H1 (cell line): ENCODE results near the gene LTBP1. TPM values are rescaled to one million over a fixed set of nuclear protein-coding genes. Genes with fewer than 3 reads are reported as not detected.

Source experiments
- CTCF ChIA-PET: fragments of 300-600 bp; sonication (Branson Sonifier 250); formaldehyde crosslinking; loops from one replicate; lab custom pipeline; 2021; ENCODE audit not compliant: partially characterized antibody; lab: Charles Lee
- POLR2A ChIA-PET: fragments of 300-600 bp; sonication (Branson Sonifier 250); formaldehyde crosslinking; loops from one replicate; lab custom pipeline; 2021; ENCODE audit warnings: inconsistent platforms; ENCODE audit not compliant: partially characterized antibody; lab: Charles Lee
- DNase-seq, 2 experiments: peaks; one replicate each; pipeline versions ENCODE4 v3.0.0 to v3.0.0-alpha.2; 2010 to 2022; ENCODE audit warnings: low spot score in 2 of 2, low read depth in 1 of 2, mixed read lengths in 1 of 2
- FAIRE-seq: peaks from 2 replicates; lab custom pipeline; 2011; peaks lifted over from hg19 to GRCh38; lab: Jason Lieb, UNC
- H2AFZ ChIP-seq: 2 replicates; pipeline ENCODE4 v1.8.1; 2012; ENCODE audit warnings: low read length, inconsistent platforms
- H2AK5ac ChIP-seq: 2 replicates; pipeline ENCODE4 v1.6.1; 2013; ENCODE audit warnings: low read depth, low read length
- H2BK120ac ChIP-seq: replicated peaks from 2 replicates; pipeline ENCODE3; 2013; ENCODE audit warnings: low read depth, low read length, inconsistent platforms
- H2BK12ac ChIP-seq: 2 replicates; pipeline ENCODE4 v1.6.1; 2013; ENCODE audit warnings: low read depth, low read length
- H2BK15ac ChIP-seq: 2 replicates; pipeline ENCODE4 v1.6.1; 2013; ENCODE audit warnings: low read length
- H2BK20ac ChIP-seq: 2 replicates; pipeline ENCODE4 v1.6.1; 2013; ENCODE audit warnings: low read length
- H2BK5ac ChIP-seq: 2 replicates; pipeline ENCODE4 v1.6.1; 2013; ENCODE audit warnings: low read depth, low read length
- H3K14ac ChIP-seq: 2 replicates; pipeline ENCODE4 v1.6.1; 2013; ENCODE audit warnings: inconsistent platforms; ENCODE audit not compliant: insufficient read length
- H3K18ac ChIP-seq: 2 replicates; pipeline ENCODE4 v1.6.1; 2013; ENCODE audit warnings: low read length; ENCODE audit errors: extremely low read depth
- H3K23ac ChIP-seq: 2 replicates; pipeline ENCODE4 v1.6.1; 2013; ENCODE audit warnings: inconsistent platforms; ENCODE audit not compliant: insufficient read length
- H3K23me2 ChIP-seq: 2 replicates; pipeline ENCODE4 v1.6.1; 2013; ENCODE audit warnings: low read depth, low read length
- H3K27ac ChIP-seq: 2 replicates; pipeline ENCODE4 v1.6.1; 2011; ENCODE audit warnings: low read depth, low read length, inconsistent platforms
- H3K27me3 ChIP-seq, 4 experiments: replicated peaks in 1 of 4; 1 replicate in 1 of 4; 2 replicates in 3 of 4; pipeline versions ENCODE4 v1.6.1 to v1.8.1; 2011 to 2013; ENCODE audit warnings: low read length in 3 of 4, mild to moderate bottlenecking in 3 of 4, inconsistent platforms in 2 of 4, mixed read lengths in 2 of 4, moderate library complexity in 1 of 4; ENCODE audit not compliant: control insufficient read depth in 3 of 4, insufficient read depth in 3 of 4; ENCODE audit errors: extremely low read depth in 1 of 4
- H3K36me3 ChIP-seq, 4 experiments: 2 replicates each; pipeline versions ENCODE4 v1.6.1 to v1.8.1; 2011 to 2013; ENCODE audit warnings: mild to moderate bottlenecking in 4 of 4, low read length in 3 of 4, moderate library complexity in 2 of 4, control low read depth in 1 of 4, inconsistent platforms in 1 of 4; ENCODE audit not compliant: insufficient read depth in 4 of 4, control insufficient read depth in 2 of 4
- H3K4ac ChIP-seq: replicated peaks from 2 replicates; pipeline ENCODE3; 2013; ENCODE audit warnings: low read length, low read depth, mixed read lengths, inconsistent platforms; ENCODE audit not compliant: insufficient read length
- H3K4me1 ChIP-seq, 4 experiments: replicated peaks in 1 of 4; 1 replicate in 1 of 4; 2 replicates in 3 of 4; pipeline versions ENCODE4 v1.6.1 to v1.8.1; 2011 to 2013; ENCODE audit warnings: low read length in 3 of 4, inconsistent platforms in 2 of 4, mixed read lengths in 1 of 4; ENCODE audit not compliant: insufficient read depth in 4 of 4, control insufficient read depth in 3 of 4
- H3K4me2 ChIP-seq, 2 experiments: 2 replicates each; pipeline versions ENCODE4 v1.6.1 to v1.8.1; 2011 to 2013; ENCODE audit warnings: low read depth in 2 of 2, low read length in 2 of 2, control low read depth in 1 of 2, inconsistent platforms in 1 of 2, mild to moderate bottlenecking in 1 of 2; ENCODE audit not compliant: insufficient read depth in 1 of 2
- H3K4me3 ChIP-seq, 4 experiments: fragments of 200-600, 300-600 bp in 1 of 4; sonication (generic), shearing (Covaris generic), sonication (Bioruptor Twin) in 1 of 4; 2 replicates each; pipeline versions ENCODE4 v1.5.1 to v1.8.1; 2011 to 2016; ENCODE audit warnings: low read length in 4 of 4, low read depth in 3 of 4, control low read depth in 2 of 4, inconsistent platforms in 2 of 4, mild to moderate bottlenecking in 2 of 4, mixed read lengths in 1 of 4, moderate library complexity in 1 of 4; ENCODE audit not compliant: insufficient read depth in 2 of 4; ENCODE audit errors: extremely low read depth in 1 of 4
- H3K56ac ChIP-seq: replicated peaks from 2 replicates; pipeline ENCODE3; 2013; ENCODE audit warnings: low read depth, mild to moderate bottlenecking, mixed read lengths, low read length, inconsistent platforms; ENCODE audit not compliant: insufficient read length
- H3K79me1 ChIP-seq: 2 replicates; pipeline ENCODE4 v1.6.1; 2013; ENCODE audit warnings: low read depth, low read length, control low read depth
- H3K79me2 ChIP-seq, 2 experiments: 2 replicates each; pipeline versions ENCODE4 v1.6.1 to v1.8.1; 2012 to 2013; ENCODE audit warnings: low read length in 2 of 2, mild to moderate bottlenecking in 2 of 2, inconsistent platforms in 1 of 2; ENCODE audit not compliant: insufficient read depth in 2 of 2, control insufficient read depth in 1 of 2
- H3K9ac ChIP-seq, 4 experiments: replicated peaks in 1 of 4; 1 replicate in 1 of 4; 2 replicates in 3 of 4; pipeline versions ENCODE4 v1.6.1 to v1.8.1; 2011 to 2013; ENCODE audit warnings: low read depth in 3 of 4, low read length in 3 of 4, control low read depth in 2 of 4, mild to moderate bottlenecking in 2 of 4, moderate library complexity in 2 of 4, inconsistent platforms in 1 of 4; ENCODE audit errors: extremely low read depth in 1 of 4
- H3K9me3 ChIP-seq, 2 experiments: 2 replicates each; pipeline versions ENCODE4 v1.6.1 to v1.8.1; 2012 to 2013; ENCODE audit warnings: mild to moderate bottlenecking in 2 of 2, moderate library complexity in 2 of 2, control low read depth in 1 of 2, inconsistent platforms in 1 of 2, low read depth in 1 of 2, low read length in 1 of 2, mixed read lengths in 1 of 2; ENCODE audit not compliant: insufficient read depth in 2 of 2
- H4K20me1 ChIP-seq, 2 experiments: replicated peaks in 1 of 2; 2 replicates each; pipeline versions ENCODE3 to v1.8.1; 2011 to 2013; ENCODE audit warnings: inconsistent platforms in 2 of 2, low read length in 2 of 2, mild to moderate bottlenecking in 1 of 2; ENCODE audit not compliant: insufficient read depth in 2 of 2, control insufficient read depth in 1 of 2
- H4K5ac ChIP-seq: 2 replicates; pipeline ENCODE4 v1.6.1; 2013; ENCODE audit warnings: low read length, low read depth, mixed read lengths, inconsistent platforms; ENCODE audit not compliant: insufficient read length
- H4K8ac ChIP-seq: 2 replicates; pipeline ENCODE4 v1.8.0; 2013; ENCODE audit warnings: mild to moderate bottlenecking, moderate library complexity, low read length, inconsistent platforms; ENCODE audit not compliant: insufficient read depth; ENCODE audit errors: extremely low read depth
- H4K91ac ChIP-seq: replicated peaks from 2 replicates; pipeline ENCODE3; 2013; ENCODE audit warnings: low read length, mixed read lengths, inconsistent platforms; ENCODE audit not compliant: insufficient read length
- ASH2L ChIP-seq: fragments of 200-600, 300-600 bp; sonication (generic); IDR thresholded peaks from one replicate; pipeline ENCODE4 v1.7.1; 2017; ENCODE audit warnings: low read length
- CTBP2 ChIP-seq: IDR thresholded peaks from 2 replicates; pipeline ENCODE4 v1.7.0; 2011; ENCODE audit warnings: borderline replicate concordance, mild to moderate bottlenecking, moderate library complexity, mixed read lengths, low read length; ENCODE audit not compliant: insufficient read depth, insufficient read length
- FOSL1 ChIP-seq: IDR thresholded peaks from 2 replicates; pipeline ENCODE4 v1.6.1; 2011; ENCODE audit warnings: mild to moderate bottlenecking, low read depth, low read length, moderate library complexity; ENCODE audit not compliant: insufficient read depth
- GABPA ChIP-seq: IDR thresholded peaks from 2 replicates; pipeline ENCODE4 v1.6.1; 2011; ENCODE audit warnings: mild to moderate bottlenecking, low read length, moderate library complexity, borderline replicate concordance; ENCODE audit not compliant: insufficient read depth
- GTF2F1 ChIP-seq: IDR thresholded peaks from 2 replicates; pipeline ENCODE4 v1.6.1; 2012; ENCODE audit warnings: low read depth, low read length, improper control_type of control experiment, borderline replicate concordance
- HDAC2 ChIP-seq, 2 experiments: fragments of 300-600 bp in 1 of 2; sonication (generic) in 1 of 2; IDR thresholded peaks; 2 replicates each; pipeline ENCODE4 v1.6.1; 2011 to 2012; ENCODE audit warnings: low read depth in 2 of 2, low read length in 2 of 2, mild to moderate bottlenecking in 2 of 2, moderate library complexity in 2 of 2, borderline replicate concordance in 1 of 2, inconsistent platforms in 1 of 2
- HDAC6 ChIP-seq: IDR thresholded peaks from one replicate; pipeline ENCODE4 v1.7.1; 2012; ENCODE audit warnings: low read depth, mild to moderate bottlenecking, inconsistent platforms, low read length, moderate library complexity
- MAFK ChIP-seq: IDR thresholded peaks from 2 replicates; pipeline ENCODE4 v1.6.1; 2012; ENCODE audit warnings: low read depth, mild to moderate bottlenecking, improper control_type of control experiment, low read length
- NANOG ChIP-seq: IDR thresholded peaks from 2 replicates; pipeline ENCODE4 v1.6.1; 2011; ENCODE audit warnings: low read length, low read depth, mild to moderate bottlenecking, inconsistent platforms; ENCODE audit not compliant: insufficient read depth, poor library complexity, severe bottlenecking
- RAD21 ChIP-seq, 2 experiments: IDR thresholded peaks in 1 of 2; conservative IDR thresholded peaks in 1 of 2; 2 replicates each; pipeline ENCODE4 v1.6.1; 2011; ENCODE audit warnings: low read depth in 2 of 2, low read length in 2 of 2, improper control_type of control experiment in 1 of 2, inconsistent platforms in 1 of 2, mild to moderate bottlenecking in 1 of 2, moderate library complexity in 1 of 2
- TAF1 ChIP-seq: IDR thresholded peaks from 2 replicates; pipeline ENCODE4 v1.6.1; 2011; ENCODE audit warnings: mild to moderate bottlenecking, low read depth, low read length
- YY1 ChIP-seq: IDR thresholded peaks from 2 replicates; pipeline ENCODE4 v1.6.1; 2011; ENCODE audit warnings: low read depth, mild to moderate bottlenecking, low read length
- ZNF274 ChIP-seq: IDR thresholded peaks from 2 replicates; pipeline ENCODE4 v1.7.0; 2012; ENCODE audit warnings: low read length, borderline replicate concordance; ENCODE audit errors: extremely low read depth
- WGBS, 2 experiments: shearing (Covaris generic) in 1 of 2; methylation state at CpG; one replicate each; pipeline versions ENCODE4 v1.1.6 to v1.1.7; 2013 to 2015; ENCODE audit warnings: low lambda C conversion rate in 2 of 2, mixed read lengths in 2 of 2, inconsistent platforms in 1 of 2, low coverage in 1 of 2, missing lambda C conversion rate in 1 of 2; ENCODE audit not compliant: insufficient replicate concordance in 2 of 2, insufficient coverage in 1 of 2, insufficient read length in 1 of 2; ENCODE audit errors: extremely low coverage in 1 of 2, missing lambda C conversion rate in 1 of 2; 5-methylcytosine and 5-hydroxymethylcytosine counted together
- polyA plus RNA-seq, 7 experiments: library from polyadenylated mRNA; depleted of rRNA in 3 of 7; stranded (reverse) in 5 of 7; unstranded in 2 of 7; fragments of >200 nt in 5 of 7; fragments of 200-250 nt in 2 of 7; gene quantifications; 1 replicate in 5 of 7; 2 replicates in 1 of 7; 4 replicates in 1 of 7; pipeline versions ENCODE4 v1.2.1 to v1.2.3, GENCODE V29; 2011 to 2013; ENCODE audit warnings: missing spikeins in 2 of 7, mixed read lengths in 2 of 7
- total RNA-seq: library from RNA; stranded (reverse); fragmentation: NEBNext Ultra II Directional; extraction: Animal tissue kit (Norgen Biotek cat#: 25700); gene quantifications from 2 replicates; pipeline ENCODE4 v1.2.1, GENCODE V29; 2021
- TF ChIP-seq, protein P1 (sequence below): IDR thresholded peaks from 2 replicates; pipeline ENCODE4 v1.6.1; 2012; ENCODE audit warnings: inconsistent platforms

The LTBP1 gene
- total and polyA plus RNA-seq, 2 of the 8 experiments (the other 6 are each of a cell fraction or from before 2014, with no cell fraction given), result 15.4 to 24.7 TPM

GRCh38 chr2:33180915-33181314 is 234.2 kb downstream of the LTBP1 start:
- WGBS, 2 experiments, result 85% methylated on average over 5 of the region's 5 CpGs; no CpG with 5 or more reads in 1 of the 2 experiments
- H3K27ac ChIP-seq, result no peak overlapping the region
- no peak for TF ChIP-seq NANOG
- no peak for TF ChIP-seq RAD21 (IDR thresholded peaks at IDR 0.05 in 1 of 2, conservative IDR thresholded peaks at IDR 0.05 in 1 of 2; ENCODE audit: low read depth in 2 of 2, low read length in 2 of 2)
- no peak for TF ChIP-seq ZNF274
- TF ChIP-seq ASH2L, result no peak
- TF ChIP-seq GTF2F1, result no peak
- no peak for TF ChIP-seq HDAC2 (IDR thresholded peaks at IDR 0.05; ENCODE audit: borderline replicate concordance in 1 of 2, low read depth in 2 of 2, low read length in 2 of 2)
- no peak for TF ChIP-seq MAFK
- TF ChIP-seq HDAC6, result no peak
- TF ChIP-seq, protein P1, sequence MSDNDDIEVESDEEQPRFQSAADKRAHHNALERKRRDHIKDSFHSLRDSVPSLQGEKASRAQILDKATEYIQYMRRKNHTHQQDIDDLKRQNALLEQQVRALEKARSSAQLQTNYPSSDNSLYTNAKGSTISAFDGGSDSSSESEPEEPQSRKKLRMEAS, result no peak
- no peak for TF ChIP-seq GABPA
- no peak for TF ChIP-seq FOSL1
- TF ChIP-seq YY1, result no peak
- no peak for TF ChIP-seq CTBP2
- TF ChIP-seq TAF1, result no peak

More at GRCh38 chr2:33180915-33181314, 234.2 kb downstream of the LTBP1 start:
- Histone ChIP-seq H2AFZ (no peak overlapping the region), H3K79me1 (no peaks in the 10 kb centered on the region), H3K4ac (no peak overlapping the region), H2AK5ac (no peak overlapping the region), H4K5ac (no peak overlapping the region), H3K14ac (no peak overlapping the region), H2BK15ac (no peak overlapping the region), H3K9me3 (no peaks in the 10 kb centered on the region), H2BK12ac (no peak overlapping the region), H3K18ac (no peak overlapping the region), H3K23me2 (no peaks in the 10 kb centered on the region), H2BK5ac (no peak overlapping the region), H4K91ac (no peak overlapping the region), H3K4me3 (no peak overlapping the region), H3K27me3 (no peaks in the 10 kb centered on the region), H3K4me2 (no peak overlapping the region), H3K56ac (no peak overlapping the region), H4K8ac (no peak overlapping the region), H2BK20ac (no peak overlapping the region), H3K36me3 (no peaks in the 10 kb centered on the region), H3K9ac (no peak overlapping the region), H3K23ac (no peak overlapping the region), H3K79me2 (no peaks in the 10 kb centered on the region), H4K20me1 (no peaks in the 10 kb centered on the region), H2BK120ac (no peak overlapping the region), H3K4me1 (no peaks in the 10 kb centered on the region)
- FAIRE-seq (no peak), DNase-seq (no peak)
- ChIA-PET CTCF (no interaction called here), POLR2A (no interaction called here)
